HCT116 (cell line): ENCODE data around the gene NFKB1. TPM values are rescaled to one million over a fixed set of nuclear protein-coding genes. Genes with fewer than 3 reads are reported as not detected.
"Not testable (repeated sequence)": the region's sequence is repeated elsewhere in the genome, so short reads cannot be mapped to it uniquely, and the experiment has no call there.

Experiments used
- ATAC-seq: fragments of 200-7000 bp; cut with Tn5 transposase; 2 replicates; pipeline ENCODE4 v1.9.1; 2020; ENCODE audit warnings: mild to moderate bottlenecking, moderate library complexity
- BruUV-seq: library from RNA; stranded (reverse); fragments of 400-500 nt; replicated peaks from 2 replicates; lab custom pipeline; 2021; lab: Mats Ljungman, UMichigan
- CTCF ChIA-PET: fragments of 300-600 bp; sonication (Branson Sonifier 250); formaldehyde crosslinking; loops from one replicate; lab custom pipeline; 2021; ENCODE audit warnings: antibody characterized with exemption; lab: Charles Lee
- POLR2A ChIA-PET: fragments of 300-600, 350-600 bp; sonication (Branson Sonifier 250); formaldehyde crosslinking; loops from one replicate; lab custom pipeline; 2021; ENCODE audit warnings: antibody characterized with exemption; lab: Charles Lee
- RAD21 ChIA-PET, 2 experiments: fragments of 300-600 bp; sonication (Branson Sonifier 250); formaldehyde crosslinking; loops; one replicate each; lab custom pipeline; 2023; ENCODE audit warnings: low total read pairs in 2 of 2; ENCODE audit not compliant: uncharacterized antibody in 2 of 2, unreplicated experiment in 2 of 2, low non-redundant PET in 1 of 2; lab: Charles Lee
- DNase-seq: peaks from one replicate; pipeline ENCODE4 v3.0.0-alpha.2; 2010; ENCODE audit warnings: low read depth, low spot score
- H2AFZ ChIP-seq: fragments of 200-600 bp; shearing (Covaris generic), sonication (generic); 2 replicates; pipeline ENCODE4 v1.6.1; 2017; ENCODE audit warnings: low read depth, mixed run types, mixed read lengths, antibody characterized with exemption, low read length; ENCODE audit not compliant: poor library complexity, severe bottlenecking
- H3K27ac ChIP-seq: 2 replicates; pipeline ENCODE4 v1.5.1; 2012; ENCODE audit warnings: low read depth, low read length
- H3K27me3 ChIP-seq: fragments of 200-600 bp; sonication (generic); 2 replicates; pipeline ENCODE4 v1.6.1; 2016; ENCODE audit warnings: mixed run types, low read length, mixed read lengths; ENCODE audit not compliant: insufficient read depth
- H3K36me3 ChIP-seq, 2 experiments: fragments of 200-500 bp in 1 of 2; fragments of 200-600 bp in 1 of 2; sonication (Bioruptor generic) in 1 of 2; sonication (generic) in 1 of 2; 2 replicates each; pipeline versions ENCODE4 v1.5.1 to v1.6.1; 2014 to 2016; ENCODE audit warnings: low read length in 2 of 2, inconsistent platforms in 1 of 2, mixed read lengths in 1 of 2, mixed run types in 1 of 2; ENCODE audit not compliant: insufficient read depth in 2 of 2, control insufficient read depth in 1 of 2
- H3K4me1 ChIP-seq, 2 experiments: fragments of 200-600 bp in 1 of 2; sonication (generic) in 1 of 2; 2 replicates each; pipeline versions ENCODE4 v1.5.1 to v1.6.1; 2012 to 2017; ENCODE audit warnings: low read length in 2 of 2, inconsistent platforms in 1 of 2, mild to moderate bottlenecking in 1 of 2, mixed read lengths in 1 of 2, mixed run types in 1 of 2, moderate library complexity in 1 of 2; ENCODE audit not compliant: insufficient read depth in 2 of 2, control insufficient read depth in 1 of 2
- H3K4me2 ChIP-seq: fragments of 200-600 bp; sonication (generic); 2 replicates; pipeline ENCODE4 v1.6.1; 2017; ENCODE audit warnings: mixed run types, low read length, mixed read lengths
- H3K4me3 ChIP-seq, 2 experiments: fragments of 200-600 bp in 1 of 2; sonication (generic) in 1 of 2; replicated peaks in 1 of 2; 2 replicates each; pipeline ENCODE4 v1.5.1; 2011 to 2016; ENCODE audit warnings: low read length in 2 of 2, control low read depth in 1 of 2, low read depth in 1 of 2, mild to moderate bottlenecking in 1 of 2, mixed read lengths in 1 of 2, mixed run types in 1 of 2
- H3K79me2 ChIP-seq: fragments of 200-600 bp; sonication (generic); 2 replicates; pipeline ENCODE4 v1.6.1; 2017; ENCODE audit warnings: mild to moderate bottlenecking, mixed run types, low read length, moderate library complexity, mixed read lengths; ENCODE audit not compliant: insufficient read depth
- H3K9ac ChIP-seq: fragments of 200-600 bp; sonication (generic); 2 replicates; pipeline ENCODE4 v1.6.1; 2016; ENCODE audit warnings: low read length, mixed read lengths
- H3K9me2 ChIP-seq: fragments of 200-600 bp; sonication (generic), shearing (Covaris generic); 2 replicates; pipeline ENCODE4 v1.6.1; 2017; ENCODE audit warnings: mixed run types, mild to moderate bottlenecking, moderate library complexity; ENCODE audit not compliant: insufficient read depth
- H3K9me3 ChIP-seq, 2 experiments: fragments of 200-500 bp in 1 of 2; fragments of 200-600 bp in 1 of 2; sonication (Bioruptor generic) in 1 of 2; sonication (generic) in 1 of 2; 2 replicates each; pipeline ENCODE4 v1.6.1; 2014 to 2017; ENCODE audit warnings: low read length in 2 of 2, mixed read lengths in 2 of 2, inconsistent platforms in 1 of 2, low read depth in 1 of 2, mild to moderate bottlenecking in 1 of 2, mixed run types in 1 of 2, moderate library complexity in 1 of 2; ENCODE audit not compliant: control insufficient read depth in 1 of 2, insufficient read depth in 1 of 2
- H4K20me1 ChIP-seq: fragments of 200-600 bp; sonication (generic), shearing (Covaris generic); 2 replicates; pipeline ENCODE4 v1.6.1; 2017; ENCODE audit warnings: mixed run types, mild to moderate bottlenecking, moderate library complexity; ENCODE audit not compliant: insufficient read depth
- ELF1 ChIP-seq: IDR thresholded peaks from 2 replicates; pipeline ENCODE4 v1.6.1; 2012; ENCODE audit warnings: low read depth, borderline replicate concordance
- EZH2 ChIP-seq: fragments of 200-600 bp; sonication (generic); IDR thresholded peaks from 2 replicates; pipeline ENCODE4 v1.6.1; 2017; ENCODE audit warnings: antibody characterized with exemption, mixed run types
- FOSL1 ChIP-seq: IDR thresholded peaks from 2 replicates; pipeline ENCODE4 v1.6.1; 2012; ENCODE audit warnings: low read depth
- JUND ChIP-seq: IDR thresholded peaks from 2 replicates; pipeline ENCODE4 v1.6.1; 2012
- POLR2A ChIP-seq: IDR thresholded peaks from 2 replicates; pipeline ENCODE4 v1.7.0; 2011; ENCODE audit warnings: borderline replicate concordance; ENCODE audit not compliant: insufficient read depth, insufficient read length; ENCODE audit errors: extremely low read depth
- SRF ChIP-seq: IDR thresholded peaks from 2 replicates; pipeline ENCODE4 v1.6.1; 2012; ENCODE audit warnings: low read depth
- YY1 ChIP-seq: IDR thresholded peaks from 2 replicates; pipeline ENCODE4 v1.6.1; 2011; ENCODE audit warnings: low read length, low read depth, moderate library complexity, mild to moderate bottlenecking; ENCODE audit not compliant: insufficient replicate concordance; ENCODE audit errors: extremely low read depth
- intact Hi-C: fragments of 100-400 bp; cut with micrococcal nuclease; formaldehyde crosslinking; loops from 2 replicates; pipeline ENCODE4 v1.10.0; 2022
- total RNA-seq: library from RNA; stranded (reverse); gene quantifications from one replicate; pipeline ENCODE4 v1.2.1, GENCODE V29; 2021; ENCODE audit not compliant: unreplicated experiment
- TF ChIP-seq, protein P1 (sequence below): IDR thresholded peaks from 2 replicates; pipeline ENCODE4 v1.6.1; 2012; ENCODE audit warnings: low read depth
- TF ChIP-seq, protein P2 (sequence below), 3 experiments: fragments of 200-600 bp in 1 of 3; sonication (generic) in 1 of 3; IDR thresholded peaks in 2 of 3; conservative IDR thresholded peaks in 1 of 3; 2 replicates each; pipeline ENCODE4 v1.5.1; 2012 to 2017; ENCODE audit warnings: low read depth in 2 of 3, low read length in 2 of 3, antibody characterized with exemption in 1 of 3, borderline replicate concordance in 1 of 3, control low read depth in 1 of 3, mild to moderate bottlenecking in 1 of 3, mixed read lengths in 1 of 3, mixed run types in 1 of 3, moderate library complexity in 1 of 3; ENCODE audit not compliant: insufficient read depth in 1 of 3
- TF ChIP-seq, protein P3 (sequence below): IDR thresholded peaks from 2 replicates; pipeline ENCODE4 v1.6.1; 2012

NFKB1 gene
- total RNA-seq, 1 experiment from 2014 or later: 29.4 TPM

DNA sequence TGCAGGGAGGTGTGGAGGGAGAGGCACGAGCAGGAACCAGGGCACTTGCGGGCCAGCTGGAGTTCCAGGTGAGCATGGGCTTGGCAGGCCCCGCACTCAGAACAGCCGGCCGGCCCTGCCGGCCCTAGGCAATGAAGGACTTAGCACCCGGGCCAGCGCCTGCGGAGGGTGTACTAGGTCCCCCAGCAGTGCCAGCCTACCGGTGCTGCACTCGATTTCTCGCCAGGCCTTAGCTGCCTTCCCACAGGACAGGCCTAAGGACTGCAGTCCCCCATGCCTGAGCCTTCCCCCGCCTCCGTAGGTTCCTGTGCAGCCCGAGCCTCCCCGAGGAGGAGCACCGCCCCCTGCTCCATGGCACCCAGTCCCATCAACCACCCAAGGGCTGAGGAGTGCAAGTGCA is 18.0 kb upstream of the NFKB1 start:
- Histone ChIP-seq H3K9ac (no peak overlapping the region), H3K4me3 (no peak overlapping the region), H3K27ac (no peak overlapping the region), H3K9me3 (no peaks in the 10 kb centered on the region), H3K27me3 (no peaks in the 10 kb centered on the region), H2AFZ (no peak overlapping the region), H3K36me3 (no peaks in the 10 kb centered on the region), H3K79me2 (no peaks in the 10 kb centered on the region), H3K4me1 (no peaks in the 10 kb centered on the region), H3K9me2 (no peaks in the 10 kb centered on the region), H4K20me1 (no peaks in the 10 kb centered on the region), H3K4me2 (no peak overlapping the region)
- TF ChIP-seq SRF (no peak), EZH2 (no peak), ELF1 (no peak), FOSL1 (no peak), POLR2A (no peak), JUND (no peak), YY1 (no peak)
- TF ChIP-seq, protein P1, sequence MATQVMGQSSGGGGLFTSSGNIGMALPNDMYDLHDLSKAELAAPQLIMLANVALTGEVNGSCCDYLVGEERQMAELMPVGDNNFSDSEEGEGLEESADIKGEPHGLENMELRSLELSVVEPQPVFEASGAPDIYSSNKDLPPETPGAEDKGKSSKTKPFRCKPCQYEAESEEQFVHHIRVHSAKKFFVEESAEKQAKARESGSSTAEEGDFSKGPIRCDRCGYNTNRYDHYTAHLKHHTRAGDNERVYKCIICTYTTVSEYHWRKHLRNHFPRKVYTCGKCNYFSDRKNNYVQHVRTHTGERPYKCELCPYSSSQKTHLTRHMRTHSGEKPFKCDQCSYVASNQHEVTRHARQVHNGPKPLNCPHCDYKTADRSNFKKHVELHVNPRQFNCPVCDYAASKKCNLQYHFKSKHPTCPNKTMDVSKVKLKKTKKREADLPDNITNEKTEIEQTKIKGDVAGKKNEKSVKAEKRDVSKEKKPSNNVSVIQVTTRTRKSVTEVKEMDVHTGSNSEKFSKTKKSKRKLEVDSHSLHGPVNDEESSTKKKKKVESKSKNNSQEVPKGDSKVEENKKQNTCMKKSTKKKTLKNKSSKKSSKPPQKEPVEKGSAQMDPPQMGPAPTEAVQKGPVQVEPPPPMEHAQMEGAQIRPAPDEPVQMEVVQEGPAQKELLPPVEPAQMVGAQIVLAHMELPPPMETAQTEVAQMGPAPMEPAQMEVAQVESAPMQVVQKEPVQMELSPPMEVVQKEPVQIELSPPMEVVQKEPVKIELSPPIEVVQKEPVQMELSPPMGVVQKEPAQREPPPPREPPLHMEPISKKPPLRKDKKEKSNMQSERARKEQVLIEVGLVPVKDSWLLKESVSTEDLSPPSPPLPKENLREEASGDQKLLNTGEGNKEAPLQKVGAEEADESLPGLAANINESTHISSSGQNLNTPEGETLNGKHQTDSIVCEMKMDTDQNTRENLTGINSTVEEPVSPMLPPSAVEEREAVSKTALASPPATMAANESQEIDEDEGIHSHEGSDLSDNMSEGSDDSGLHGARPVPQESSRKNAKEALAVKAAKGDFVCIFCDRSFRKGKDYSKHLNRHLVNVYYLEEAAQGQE: no peak
- TF ChIP-seq, protein P2, sequence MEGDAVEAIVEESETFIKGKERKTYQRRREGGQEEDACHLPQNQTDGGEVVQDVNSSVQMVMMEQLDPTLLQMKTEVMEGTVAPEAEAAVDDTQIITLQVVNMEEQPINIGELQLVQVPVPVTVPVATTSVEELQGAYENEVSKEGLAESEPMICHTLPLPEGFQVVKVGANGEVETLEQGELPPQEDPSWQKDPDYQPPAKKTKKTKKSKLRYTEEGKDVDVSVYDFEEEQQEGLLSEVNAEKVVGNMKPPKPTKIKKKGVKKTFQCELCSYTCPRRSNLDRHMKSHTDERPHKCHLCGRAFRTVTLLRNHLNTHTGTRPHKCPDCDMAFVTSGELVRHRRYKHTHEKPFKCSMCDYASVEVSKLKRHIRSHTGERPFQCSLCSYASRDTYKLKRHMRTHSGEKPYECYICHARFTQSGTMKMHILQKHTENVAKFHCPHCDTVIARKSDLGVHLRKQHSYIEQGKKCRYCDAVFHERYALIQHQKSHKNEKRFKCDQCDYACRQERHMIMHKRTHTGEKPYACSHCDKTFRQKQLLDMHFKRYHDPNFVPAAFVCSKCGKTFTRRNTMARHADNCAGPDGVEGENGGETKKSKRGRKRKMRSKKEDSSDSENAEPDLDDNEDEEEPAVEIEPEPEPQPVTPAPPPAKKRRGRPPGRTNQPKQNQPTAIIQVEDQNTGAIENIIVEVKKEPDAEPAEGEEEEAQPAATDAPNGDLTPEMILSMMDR (IDR thresholded peaks at IDR 0.05 in 2 of 3, conservative IDR thresholded peaks at IDR 0.05 in 1 of 3; ENCODE audit: borderline replicate concordance in 1 of 3, insufficient read depth in 1 of 3, low read depth in 2 of 3, low read length in 2 of 3): no peak
- TF ChIP-seq, protein P3, sequence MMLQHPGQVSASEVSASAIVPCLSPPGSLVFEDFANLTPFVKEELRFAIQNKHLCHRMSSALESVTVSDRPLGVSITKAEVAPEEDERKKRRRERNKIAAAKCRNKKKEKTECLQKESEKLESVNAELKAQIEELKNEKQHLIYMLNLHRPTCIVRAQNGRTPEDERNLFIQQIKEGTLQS: no peak
- intact Hi-C loops: no loop called here
- ChIA-PET CTCF (no interaction called here), POLR2A (no interaction called here), RAD21 (no interaction called here)
- no TSS peak for BruUV-seq
- ATAC-seq: no peak
- DNase-seq: no peak

DNA sequence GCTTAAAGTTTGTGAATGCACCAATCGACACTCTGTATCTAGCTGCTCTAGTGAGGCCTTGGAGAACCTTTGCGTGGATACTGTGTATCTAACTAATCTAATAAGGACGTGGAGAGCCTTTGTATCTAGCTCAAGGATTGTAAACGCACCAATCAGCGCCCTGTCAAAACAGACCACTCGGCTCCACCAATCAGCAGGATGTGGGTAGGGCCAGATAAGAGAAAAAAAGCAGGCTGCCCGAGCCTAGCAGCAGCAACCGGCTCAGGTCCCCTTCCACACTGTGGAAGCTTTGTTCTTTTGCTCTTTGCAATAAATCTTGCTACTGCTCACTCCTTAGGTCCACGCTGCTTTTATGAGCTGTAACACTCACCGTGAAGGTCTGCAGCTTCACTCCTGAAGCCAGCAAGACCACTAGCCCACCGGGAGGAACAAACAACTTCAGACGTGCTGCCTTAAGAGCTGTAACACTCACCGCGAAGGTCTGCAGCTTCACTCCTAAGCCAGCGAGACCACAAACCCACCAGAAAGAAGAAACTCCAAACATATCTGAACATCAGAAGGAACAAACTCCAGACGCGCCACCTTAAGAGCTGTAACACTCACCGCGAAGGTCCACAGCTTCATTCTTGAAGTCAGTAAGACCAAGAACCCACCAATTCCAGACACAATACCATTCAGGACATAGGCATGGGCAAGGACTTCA is 17.0 kb upstream of the NFKB1 start:
- CTCF ChIA-PET, H3K36me3 ChIP-seq, H3K4me3 ChIP-seq, POLR2A ChIA-PET, H3K27me3 ChIP-seq, H3K27ac ChIP-seq, H2AFZ ChIP-seq, DNase-seq, BruUV-seq, H4K20me1 ChIP-seq, H3K4me1 ChIP-seq, H3K9ac ChIP-seq, H3K4me2 ChIP-seq, H3K79me2 ChIP-seq, H3K9me3 ChIP-seq, intact Hi-C loops, RAD21 ChIA-PET, ATAC-seq, H3K9me2 ChIP-seq: not testable (repeated sequence)
